A549 (cell line): Measurements from ENCODE around the gene FNDC4. TPM values are rescaled to one million over a fixed set of nuclear protein-coding genes. Genes with fewer than 3 reads are reported as not detected.
"Not testable (repeated sequence)": the region's sequence is repeated elsewhere in the genome, so short reads cannot be mapped to it uniquely, and the experiment has no call there.

Source experiments
- ATAC-seq, 2 experiments: fragments of 200-7000 bp in 1 of 2; fragments of >200 bp in 1 of 2; cut with Nextera tagmentation in 1 of 2; cut with Tn5 transposase in 1 of 2; 3 replicates each; pipeline versions ENCODE4 v1.8.0 to v1.9.1; 2018 to 2020; ENCODE audit warnings: mild to moderate bottlenecking in 1 of 2, moderate library complexity in 1 of 2
- CTCF ChIA-PET: fragments of 300-600 bp; sonication (Branson Sonifier 250); formaldehyde crosslinking; extraction: SDS; loops from one replicate; lab custom pipeline; 2021; ENCODE audit warnings: antibody characterized with exemption, inconsistent platforms; lab: Yijun Ruan, JAX
- POLR2A ChIA-PET: fragments of 350-600 bp; formaldehyde crosslinking; extraction: SDS; loops from one replicate; lab custom pipeline; 2021; ENCODE audit warnings: antibody characterized with exemption, inconsistent platforms; lab: Yijun Ruan, JAX
- DNase-seq, 2 experiments: peaks; one replicate each; pipeline versions ENCODE4 v3.0.0 to v3.0.0-alpha.2; 2011 to 2016; ENCODE audit warnings: low read depth in 1 of 2, low spot score in 1 of 2
- FAIRE-seq: peaks from 2 replicates; lab custom pipeline; 2011; peaks lifted over from hg19 to GRCh38; lab: Jason Lieb, UNC
- H3K27ac ChIP-seq, 2 experiments: fragments of >200 bp; sonication (Bioruptor Twin); formaldehyde crosslinking; 3 replicates each; pipeline ENCODE4 v1.5.1; 2016 to 2017
- H3K4me1 ChIP-seq: fragments of >200 bp; sonication (Bioruptor Twin); formaldehyde crosslinking; 3 replicates; pipeline ENCODE4 v1.6.1; 2016
- H3K4me2 ChIP-seq: fragments of >200 bp; sonication (Bioruptor Twin); formaldehyde crosslinking; 3 replicates; pipeline ENCODE4 v1.6.1; 2016
- H3K4me3 ChIP-seq: fragments of >200 bp; sonication (Bioruptor Twin); formaldehyde crosslinking; 3 replicates; pipeline ENCODE4 v1.5.1; 2016
- H3K9me3 ChIP-seq: fragments of >200 bp; sonication (Bioruptor Twin); formaldehyde crosslinking; 3 replicates; pipeline ENCODE4 v1.6.1; 2016
- CHD2 ChIP-seq: fragments of 150-350 bp; IDR thresholded peaks from 2 replicates; pipeline ENCODE4 v1.6.1; 2014; ENCODE audit warnings: low read length; ENCODE audit not compliant: partially characterized antibody
- CHD4 ChIP-seq: fragments of 200-600 bp; sonication (generic); IDR thresholded peaks from 2 replicates; pipeline ENCODE4 v1.6.1; 2016; ENCODE audit warnings: antibody characterized with exemption, mild to moderate bottlenecking, borderline replicate concordance
- EHF ChIP-seq: fragments of 250-450 bp; sonication (Bioruptor Pico); IDR thresholded peaks from 2 replicates; pipeline ENCODE4 v1.5.0; 2020; ENCODE audit warnings: mild to moderate bottlenecking
- ESRRA ChIP-seq: fragments of 150-350 bp; IDR thresholded peaks from 2 replicates; pipeline ENCODE4 v1.6.1; 2014; ENCODE audit warnings: mild to moderate bottlenecking, low read length, borderline replicate concordance
- HOXB5 ChIP-seq: fragments of 250-450 bp; sonication (Bioruptor Pico); IDR thresholded peaks from 2 replicates; pipeline ENCODE4 v1.5.0; 2020; ENCODE audit warnings: mild to moderate bottlenecking, moderate library complexity
- JUN ChIP-seq, 2 experiments: fragments of >200 bp; sonication (Bioruptor Twin); formaldehyde crosslinking; IDR thresholded peaks; 2 replicates in 1 of 2; 3 replicates in 1 of 2; pipeline ENCODE4 v1.6.1; 2016 to 2017
- KDM1A ChIP-seq: fragments of 200-600 bp; sonication (generic); IDR thresholded peaks from 2 replicates; pipeline ENCODE4 v1.6.1; 2016; ENCODE audit warnings: low read depth, mild to moderate bottlenecking
- NFE2L2 ChIP-seq: fragments of 150-350 bp; conservative IDR thresholded peaks from 2 replicates; pipeline ENCODE4 v1.6.1; 2014; ENCODE audit warnings: low read length
- NPAS2 ChIP-seq: fragments of 250-450 bp; sonication (Bioruptor Pico); IDR thresholded peaks from 2 replicates; pipeline ENCODE4 v1.8.0; 2022; ENCODE audit warnings: mild to moderate bottlenecking, moderate library complexity, borderline replicate concordance
- NR3C1 ChIP-seq: fragments of >200 bp; sonication (Bioruptor Twin); formaldehyde crosslinking; IDR thresholded peaks from 3 replicates; pipeline ENCODE4 v1.6.1; 2017
- PHF8 ChIP-seq: fragments of 200-600 bp; sonication (generic); IDR thresholded peaks from 2 replicates; pipeline ENCODE4 v1.6.1; 2016; ENCODE audit warnings: low read depth, mild to moderate bottlenecking, antibody characterized with exemption, moderate library complexity, borderline replicate concordance
- POLR2A ChIP-seq: IDR thresholded peaks from 2 replicates; pipeline ENCODE4 v1.6.1; 2012; ENCODE audit warnings: mild to moderate bottlenecking, low read length
- POLR2AphosphoS2 ChIP-seq: conservative IDR thresholded peaks from 2 replicates; pipeline ENCODE4 v1.6.1; 2012; ENCODE audit warnings: low read length, improper control_type of control experiment, inconsistent platforms
- RCOR1 ChIP-seq: fragments of 150-350 bp; IDR thresholded peaks from 2 replicates; pipeline ENCODE4 v1.6.1; 2014; ENCODE audit warnings: antibody characterized with exemption, low read length, low read depth
- RFX5 ChIP-seq: fragments of 450-650 bp; IDR thresholded peaks from 2 replicates; pipeline ENCODE4 v1.7.1; 2014; ENCODE audit warnings: antibody characterized with exemption, mild to moderate bottlenecking, moderate library complexity
- RNF2 ChIP-seq: fragments of 200-600 bp; sonication (generic); IDR thresholded peaks from 2 replicates; pipeline ENCODE4 v1.6.1; 2016; ENCODE audit warnings: low read depth, mild to moderate bottlenecking, antibody characterized with exemption, moderate library complexity, borderline replicate concordance
- SREBF2 ChIP-seq: fragments of 450-650 bp; IDR thresholded peaks from 2 replicates; pipeline ENCODE4 v1.6.1; 2014; ENCODE audit warnings: mild to moderate bottlenecking, moderate library complexity
- TP53 ChIP-seq: fragments of 250-450 bp; sonication (Bioruptor Pico); IDR thresholded peaks from 2 replicates; pipeline ENCODE4 v1.5.0; 2021; ENCODE audit warnings: mild to moderate bottlenecking, moderate library complexity
- ZFP36 ChIP-seq: fragments of 450-650 bp; IDR thresholded peaks from 2 replicates; pipeline ENCODE4 v1.6.1; 2014; ENCODE audit warnings: borderline replicate concordance; ENCODE audit not compliant: partially characterized antibody
- ZSCAN20 ChIP-seq: fragments of 250-450 bp; sonication (Bioruptor Pico); IDR thresholded peaks from 2 replicates; pipeline ENCODE4 v1.8.0; 2022; ENCODE audit warnings: mild to moderate bottlenecking, moderate library complexity
- WGBS: methylation state at CpG from one replicate; pipeline ENCODE4 v1.1.6; 2017; ENCODE audit errors: missing lambda C conversion rate; 5-methylcytosine and 5-hydroxymethylcytosine counted together
- polyA minus RNA-seq: library from RNA; depleted of rRNA, polyadenylated mRNA; stranded (reverse); fragments of >200 nt; gene quantifications from 2 replicates; pipeline ENCODE4 v1.2.3, GENCODE V29; 2011; rRNA and poly(A)+ RNA removed
- polyA plus RNA-seq, 4 experiments: library from polyadenylated mRNA; depleted of rRNA in 3 of 4; stranded (reverse); fragments of >200 nt; fragmentation: RNase III in 1 of 4; extraction: RNeasy Plus Mini Kit Qiagen cat#74134 plus additional on column Dnase treatment in 1 of 4; gene quantifications; 2 replicates in 3 of 4; 3 replicates in 1 of 4; pipeline ENCODE4 v1.2.3, GENCODE V29; 2011 to 2017
- TF ChIP-seq, protein P1 (sequence below): IDR thresholded peaks from 2 replicates; pipeline ENCODE4 v1.6.1; 2012
- TF ChIP-seq, protein P2 (sequence below): fragments of 250-450 bp; sonication (Bioruptor Pico); IDR thresholded peaks from 2 replicates; pipeline ENCODE4 v1.5.0; 2021; ENCODE audit warnings: mild to moderate bottlenecking, moderate library complexity, borderline replicate concordance

Gene FNDC4, protein sequence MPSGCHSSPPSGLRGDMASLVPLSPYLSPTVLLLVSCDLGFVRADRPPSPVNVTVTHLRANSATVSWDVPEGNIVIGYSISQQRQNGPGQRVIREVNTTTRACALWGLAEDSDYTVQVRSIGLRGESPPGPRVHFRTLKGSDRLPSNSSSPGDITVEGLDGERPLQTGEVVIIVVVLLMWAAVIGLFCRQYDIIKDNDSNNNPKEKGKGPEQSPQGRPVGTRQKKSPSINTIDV
- 1.5 TPM in 2 replicates for polyA plus RNA-seq (2011; rRNA removed)
- 1.6 and 2.3 TPM in 2 replicates for polyA plus RNA-seq (2012; cell fraction: cytosol; rRNA removed)
- polyA plus RNA-seq (2012; cell fraction: nucleus; rRNA removed), result 2.5 and 2.6 TPM in 2 replicates
- polyA plus RNA-seq (2017; fragmentation: RNase III; extraction: RNeasy Plus Mini Kit Qiagen cat#74134 plus additional on column Dnase treatment), result 1.6 to 2.3 TPM (median 1.8 TPM) in 3 replicates
- 1.2 and 1.5 TPM in 2 replicates for polyA minus RNA-seq

DNA sequence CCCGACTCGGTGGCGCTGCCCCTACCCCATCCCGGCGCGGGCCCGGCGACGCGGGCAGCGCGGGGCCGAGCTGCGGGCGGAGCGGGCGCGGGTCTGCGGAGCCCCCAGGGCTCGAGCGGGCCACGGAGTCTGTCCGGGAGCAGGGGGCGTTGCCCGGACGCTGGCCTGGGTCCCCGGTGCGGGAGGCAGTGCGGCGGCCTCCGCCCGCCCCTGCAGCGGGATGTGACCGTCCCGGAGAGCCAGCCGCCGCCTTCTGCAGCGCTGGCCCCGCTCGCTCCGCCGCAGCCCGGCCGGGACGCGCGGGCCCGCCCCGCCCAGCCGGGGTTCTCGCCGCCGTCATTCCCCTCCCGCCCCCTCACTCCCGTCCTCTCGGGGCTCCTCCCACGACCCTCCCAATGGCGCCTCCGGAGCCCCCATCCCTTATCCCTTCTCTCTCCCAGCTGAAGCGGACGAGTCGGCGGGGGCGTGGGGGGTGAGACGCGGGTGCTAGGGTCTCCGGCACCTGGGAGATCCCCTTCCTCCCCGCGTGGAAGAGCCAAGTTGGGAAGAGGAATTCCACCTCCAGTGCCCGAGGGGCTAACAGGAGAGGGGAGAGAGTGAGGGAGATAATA lies at the start of gene FNDC4:
Gene FNDC4, minus strand, starts transcription at position 257 of the 611 bp plus-strand sequence. CDS start 521 bp downstream, outside the sequence.
- H3K4me3 ChIP-seq, result peak within 1 kb of the TSS; percentile 74
- peak; percentile 61 to 71 for ATAC-seq
- peak within 1 kb of the TSS; percentile 67 to 88 for H3K27ac ChIP-seq
- H3K4me1 ChIP-seq, result peaks cover 16% of the 10 kb centered on the region; the same call in 1 of the 3 replicates
- H3K9me3 ChIP-seq, result no peaks in the 10 kb centered on the region
- WGBS, result 4% methylated on average over 13 of the region's 70 CpGs
- DNase-seq, result peak in 1 of 2 experiments; percentile 41
- peak within 1 kb of the TSS; percentile 97 for H3K4me2 ChIP-seq
- CTCF ChIA-PET, result interaction anchor here (1.4 kb wide), 1 partner anchor 127 kb away, joined by 3 read pairs; no protein-coding TSS in a partner anchor
- TF ChIP-seq POLR2A, result peak; percentile 30; the same call in 1 of the 2 replicates
- TF ChIP-seq NFE2L2, result no peak
- TF ChIP-seq, all 56 proteins: peak for 1
- POLR2A ChIA-PET, result no interaction called here
- FAIRE-seq, result no peak

DNA sequence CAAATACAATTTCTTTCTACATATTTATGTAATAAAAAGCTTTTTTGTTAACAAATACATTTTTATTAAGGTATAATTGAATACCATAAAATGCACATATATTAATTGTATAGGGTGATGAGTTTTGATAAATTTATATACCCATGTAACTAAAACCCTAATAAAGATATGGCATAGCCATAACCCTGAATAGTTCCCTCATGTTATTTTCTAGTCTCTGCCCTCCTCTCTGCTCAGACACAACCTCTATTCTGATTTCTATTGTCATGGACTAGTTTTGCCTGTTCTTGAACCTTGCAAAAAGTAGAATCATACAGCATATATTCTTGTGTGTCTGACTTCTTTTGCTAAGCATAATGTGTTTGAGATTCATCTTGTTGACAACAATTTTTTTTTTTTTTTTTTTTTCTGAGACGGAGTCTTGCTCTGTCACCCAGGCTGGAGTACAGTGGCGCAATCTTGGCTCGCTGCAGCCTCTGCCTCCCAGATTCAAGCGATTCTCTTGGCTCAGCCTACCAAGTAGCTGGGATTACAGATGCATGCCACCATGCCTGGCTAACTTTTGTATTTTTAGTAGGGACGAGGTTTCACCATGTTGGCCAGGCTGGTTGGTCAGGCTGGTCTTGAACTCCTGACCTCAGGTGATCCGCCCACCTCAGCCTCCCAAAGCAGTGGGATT lies 49.3 kb upstream of the FNDC4 start:
- no peak overlapping the region for H3K27ac ChIP-seq
- no peak for ATAC-seq
- ChIA-PET POLR2A (no interaction called here), CTCF (no interaction called here)
- no peak overlapping the region for H3K4me2 ChIP-seq
- H3K9me3 ChIP-seq, result no peaks in the 10 kb centered on the region
- TF ChIP-seq TP53 (CRISPR knock-in tag), result no peak
- no peak for TF ChIP-seq NR3C1
- no peak for TF ChIP-seq ZSCAN20 (CRISPR knock-in tag)
- no peak for TF ChIP-seq RFX5
- TF ChIP-seq KDM1A, result no peak
- TF ChIP-seq EHF, result no peak
- TF ChIP-seq SREBF2, result no peak
- TF ChIP-seq RNF2, result no peak
- no peak for TF ChIP-seq HOXB5 (CRISPR knock-in tag)
- TF ChIP-seq JUN (IDR thresholded peaks at IDR 0.05), result no peak
- TF ChIP-seq ESRRA, result no peak
- no peak for TF ChIP-seq NPAS2 (CRISPR knock-in tag)
- TF ChIP-seq POLR2AphosphoS2, result no peak
- TF ChIP-seq PHF8, result no peak
- no peak for TF ChIP-seq ZFP36
- no peak for TF ChIP-seq RCOR1
- TF ChIP-seq, protein P1, sequence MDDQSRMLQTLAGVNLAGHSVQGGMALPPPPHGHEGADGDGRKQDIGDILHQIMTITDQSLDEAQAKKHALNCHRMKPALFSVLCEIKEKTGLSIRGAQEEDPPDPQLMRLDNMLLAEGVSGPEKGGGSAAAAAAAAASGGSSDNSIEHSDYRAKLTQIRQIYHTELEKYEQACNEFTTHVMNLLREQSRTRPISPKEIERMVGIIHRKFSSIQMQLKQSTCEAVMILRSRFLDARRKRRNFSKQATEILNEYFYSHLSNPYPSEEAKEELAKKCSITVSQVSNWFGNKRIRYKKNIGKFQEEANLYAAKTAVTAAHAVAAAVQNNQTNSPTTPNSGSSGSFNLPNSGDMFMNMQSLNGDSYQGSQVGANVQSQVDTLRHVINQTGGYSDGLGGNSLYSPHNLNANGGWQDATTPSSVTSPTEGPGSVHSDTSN, result no peak
- TF ChIP-seq CHD2, result no peak
- TF ChIP-seq, protein P2, sequence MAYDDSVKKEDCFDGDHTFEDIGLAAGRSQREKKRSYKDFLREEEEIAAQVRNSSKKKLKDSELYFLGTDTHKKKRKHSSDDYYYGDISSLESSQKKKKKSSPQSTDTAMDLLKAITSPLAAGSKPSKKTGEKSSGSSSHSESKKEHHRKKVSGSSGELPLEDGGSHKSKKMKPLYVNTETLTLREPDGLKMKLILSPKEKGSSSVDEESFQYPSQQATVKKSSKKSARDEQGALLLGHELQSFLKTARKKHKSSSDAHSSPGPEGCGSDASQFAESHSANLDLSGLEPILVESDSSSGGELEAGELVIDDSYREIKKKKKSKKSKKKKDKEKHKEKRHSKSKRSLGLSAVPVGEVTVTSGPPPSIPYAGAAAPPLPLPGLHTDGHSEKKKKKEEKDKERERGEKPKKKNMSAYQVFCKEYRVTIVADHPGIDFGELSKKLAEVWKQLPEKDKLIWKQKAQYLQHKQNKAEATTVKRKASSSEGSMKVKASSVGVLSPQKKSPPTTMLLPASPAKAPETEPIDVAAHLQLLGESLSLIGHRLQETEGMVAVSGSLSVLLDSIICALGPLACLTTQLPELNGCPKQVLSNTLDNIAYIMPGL (CRISPR knock-in tag), result no peak
- TF ChIP-seq CHD4, result no peak
- FAIRE-seq, result no peak
- H3K4me1 ChIP-seq, result no peaks in the 10 kb centered on the region
- no peak for DNase-seq
- no peak overlapping the region for H3K4me3 ChIP-seq
- 84% methylated on average over 6 of the region's 6 CpGs for WGBS

DNA sequence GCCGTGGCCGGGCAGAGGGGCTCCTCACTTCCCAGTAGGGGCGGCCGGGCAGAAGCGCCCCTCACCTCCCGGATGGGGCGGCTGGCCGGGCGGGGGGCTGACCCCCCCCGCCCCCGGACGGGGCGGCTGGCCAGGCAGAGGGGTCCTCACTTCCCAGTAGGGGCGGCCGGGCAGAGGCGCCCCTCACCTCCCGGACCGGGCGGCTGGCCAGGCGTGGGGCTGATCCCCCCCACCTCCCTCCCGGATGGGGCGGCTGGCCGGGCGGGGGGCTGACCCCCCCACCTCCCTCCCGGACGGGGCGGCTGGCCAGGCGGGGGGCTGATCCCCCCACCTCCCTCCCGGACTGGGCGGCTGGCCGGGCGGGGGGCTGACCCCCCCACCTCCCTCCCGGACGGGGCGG lies 44.6 kb upstream of the FNDC4 start:
- H3K9me3 ChIP-seq, H3K4me2 ChIP-seq, ATAC-seq, CTCF ChIA-PET, H3K27ac ChIP-seq, FAIRE-seq, POLR2A ChIA-PET, H3K4me1 ChIP-seq, DNase-seq, H3K4me3 ChIP-seq: not testable (repeated sequence)
- 73% methylated on average over 2 of the region's 35 CpGs for WGBS

DNA sequence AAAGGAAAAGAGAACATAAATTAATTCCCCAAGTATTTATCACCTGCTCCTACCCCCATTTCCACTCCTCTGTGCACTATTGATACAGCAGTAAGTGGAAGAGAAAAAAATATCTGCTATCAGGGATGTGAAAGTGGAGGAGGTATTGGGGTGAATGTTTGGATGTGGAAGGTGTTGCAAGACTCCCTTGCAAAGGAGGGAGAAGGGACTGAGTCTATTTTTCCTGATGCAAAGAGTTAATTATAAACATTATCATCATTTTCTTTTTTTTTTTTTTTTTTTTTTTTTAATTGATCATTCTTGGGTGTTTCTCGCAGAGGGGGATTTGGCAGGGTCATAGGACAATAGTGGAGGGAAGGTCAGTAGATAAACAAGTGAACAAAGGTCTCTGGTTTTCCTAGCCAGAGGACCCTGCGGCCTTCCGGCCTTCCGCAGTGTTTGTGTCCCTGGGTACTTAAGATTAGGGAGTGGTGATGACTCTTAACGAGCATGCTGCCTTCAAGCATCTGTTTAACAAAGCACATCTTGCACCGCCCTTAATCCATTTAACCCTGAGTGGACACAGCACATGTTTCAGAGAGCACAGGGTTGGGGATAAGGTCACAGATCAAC lies 43.9 kb upstream of the FNDC4 start:
- H3K4me2 ChIP-seq, POLR2A ChIA-PET, H3K4me1 ChIP-seq, DNase-seq, H3K4me3 ChIP-seq, FAIRE-seq, H3K27ac ChIP-seq, ATAC-seq, H3K9me3 ChIP-seq: not testable (repeated sequence)
- 71% methylated on average over 4 of the region's 6 CpGs for WGBS
- CTCF ChIA-PET, result interaction anchor here (1.1 kb wide), 1 partner anchor 10 kb away, joined by 4 read pairs; no protein-coding TSS in a partner anchor
